GM12865 (cell line): Measurements from ENCODE around the gene CLIC4.

Source experiments
- DNase-seq: peaks from one replicate; pipeline ENCODE4 v3.0.0; 2010; ENCODE audit warnings: low read depth
- H3K4me3 ChIP-seq: 2 replicates; pipeline ENCODE4 v1.5.1; 2011; ENCODE audit warnings: mild to moderate bottlenecking, low read depth, low read length, control low read depth
- CTCF ChIP-seq: IDR thresholded peaks from 2 replicates; pipeline ENCODE4 v1.5.1; 2011; ENCODE audit warnings: low read length, control low read depth, low read depth, inconsistent platforms; ENCODE audit not compliant: insufficient read depth; ENCODE audit errors: missing control alignments

Gene CLIC4

GRCh38 chr1:24892188-24893153 lies 147.2 kb downstream of the CLIC4 start:
- DNase-seq: no peak
- no peak for TF ChIP-seq CTCF
- H3K4me3 ChIP-seq: no peak overlapping the region

GRCh38 chr1:24893431-24893830 lies 148.2 kb downstream of the CLIC4 start:
- no peak for TF ChIP-seq CTCF
- DNase-seq: no peak
- no peak overlapping the region for H3K4me3 ChIP-seq
